SHP77 treated with DMSO at 0.1 percent for 48 hours (cell line): ENCODE data around the gene SKI.
"Not testable (repeated sequence)": the region's sequence is repeated elsewhere in the genome, so short reads cannot be mapped to it uniquely, and the experiment has no call there.

Source experiments
- DNase-seq: peaks from one replicate; lab custom pipeline; 2025; lab: John Stamatoyannopoulos, UW

SKI gene

GRCh38 chr1:2320760-2321667 is 92.9 kb downstream of the SKI start:
- no peak for DNase-seq

DNA sequence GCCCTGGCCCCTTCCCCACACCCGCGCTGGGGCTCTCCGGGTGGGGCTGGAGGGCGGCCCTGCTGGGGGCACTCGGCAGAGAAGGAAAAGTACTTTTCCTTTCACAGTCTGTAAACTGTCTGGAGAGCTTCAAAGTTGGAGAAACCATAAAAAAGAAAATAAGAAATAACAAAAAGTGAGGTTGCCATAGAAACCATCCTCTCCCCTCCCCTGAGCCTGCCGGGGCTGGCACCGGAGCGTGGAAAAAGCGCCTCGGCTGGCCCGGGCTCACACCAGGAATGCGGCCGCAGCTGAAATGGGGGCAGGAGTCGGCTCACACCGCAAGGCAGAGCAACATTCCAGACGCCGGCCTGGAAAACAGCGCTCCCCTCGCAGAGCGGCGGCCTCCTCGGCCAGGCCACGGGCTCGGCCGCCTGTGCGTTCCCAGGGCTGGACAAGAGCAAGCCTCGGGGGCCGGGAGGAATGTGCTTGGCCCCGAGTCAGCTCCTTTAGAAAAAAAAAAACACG is 94.0 kb downstream of the SKI start:
- DNase-seq = no peak

- no peak for DNase-seq
These were observed 94.6 kb downstream of the SKI start for GRCh38 chr1:2322581-2323211.

DNA sequence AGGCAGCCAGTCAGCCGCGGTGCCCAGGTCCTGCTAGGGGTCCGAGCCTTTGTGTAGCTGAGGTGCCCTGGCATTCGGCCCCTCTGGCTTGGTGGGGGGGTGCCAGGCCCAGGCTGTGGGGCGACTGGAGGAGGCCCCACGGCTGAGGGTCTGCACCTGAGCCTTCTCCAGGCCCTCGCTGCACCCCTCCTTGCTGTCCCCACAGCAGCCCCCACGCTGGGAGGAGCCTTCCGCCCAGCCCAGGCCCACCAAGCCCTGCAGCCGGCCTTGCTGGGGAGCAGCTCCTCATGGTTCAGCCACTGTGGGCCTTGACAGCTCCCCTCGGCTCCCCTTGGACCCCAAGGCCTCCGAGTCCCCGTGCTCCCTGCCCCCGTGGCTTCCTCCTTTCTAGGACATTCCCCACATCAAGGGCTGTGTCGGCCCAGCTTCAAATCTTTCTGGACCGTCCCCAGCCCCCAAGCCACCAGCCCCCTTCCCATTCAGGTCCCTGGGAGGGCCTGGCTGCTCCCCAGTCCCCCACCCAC is 95.4 kb downstream of the SKI start:
- DNase-seq = no peak

- DNase-seq = no peak
These were observed 96.6 kb downstream of the SKI start for GRCh38 chr1:2324553-2325366.

DNA sequence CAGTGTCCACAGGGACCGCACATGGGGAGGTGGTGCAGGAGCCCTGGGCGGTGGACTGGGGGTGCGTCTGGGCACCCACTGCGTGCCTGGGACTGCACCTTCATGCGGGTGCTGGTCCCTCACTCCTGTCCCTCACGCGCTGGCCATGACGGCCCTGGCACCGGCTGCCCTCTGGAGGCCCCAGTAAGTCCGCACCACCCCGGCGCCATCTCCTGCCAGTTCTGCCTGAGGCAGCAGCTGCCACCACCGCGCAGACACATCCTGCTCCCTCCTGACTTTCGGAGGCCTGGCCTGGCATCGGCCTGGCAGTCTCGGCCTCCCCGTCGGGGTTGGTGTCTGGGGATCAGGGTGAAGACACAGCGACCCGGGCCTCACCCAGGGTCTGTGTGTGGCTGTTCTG is 98.4 kb downstream of the SKI start:
- no peak for DNase-seq

- DNase-seq = not testable (repeated sequence)
These were observed 99.0 kb downstream of the SKI start for GRCh38 chr1:2327162-2327561.

DNA sequence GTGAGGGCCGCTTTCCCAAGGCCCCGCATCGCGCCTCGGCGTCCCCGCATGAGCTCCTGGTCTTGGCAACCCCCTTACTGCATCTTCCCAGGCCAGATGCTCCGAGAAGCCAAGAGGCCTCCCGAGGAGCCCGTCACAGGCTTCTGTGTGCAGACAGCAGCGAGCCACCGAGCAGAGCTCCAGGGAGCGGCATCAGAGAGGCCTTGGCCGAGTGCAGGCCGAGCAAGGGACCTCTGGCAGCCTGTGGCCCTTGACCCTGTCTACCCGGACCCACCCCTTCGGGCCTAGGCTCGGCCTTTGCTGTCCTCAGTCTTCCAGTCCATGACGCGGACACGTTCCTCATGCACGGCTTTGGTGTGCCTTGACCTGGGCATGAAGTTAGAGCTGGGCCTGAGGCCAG is 99.7 kb downstream of the SKI start:
- no peak for DNase-seq

- DNase-seq = no peak
These were observed 100.7 kb downstream of the SKI start for GRCh38 chr1:2328676-2329455.

DNA sequence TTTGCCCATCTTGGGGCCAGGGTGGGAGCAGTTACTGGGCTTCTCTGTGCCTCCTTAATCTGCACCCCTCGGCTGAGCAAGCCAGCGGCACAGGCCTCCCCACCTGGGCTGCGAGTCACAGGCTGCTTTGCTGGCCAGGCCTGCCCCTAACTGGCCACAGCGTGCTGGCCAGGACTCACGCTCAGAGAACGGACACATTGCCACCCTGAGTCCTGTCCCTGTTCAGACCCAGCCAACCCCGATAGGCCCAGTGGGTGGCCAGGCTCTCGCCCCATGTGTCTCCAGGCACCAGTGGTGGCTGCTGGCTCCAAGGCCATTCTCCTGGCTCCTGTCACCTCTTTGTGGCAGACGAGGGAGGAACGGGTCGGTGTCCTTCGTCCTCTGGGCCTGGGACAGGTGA is 101.9 kb downstream of the SKI start:
- DNase-seq = no peak

- DNase-seq = no peak
These were observed 102.5 kb downstream of the SKI start for GRCh38 chr1:2330519-2331199.

DNA sequence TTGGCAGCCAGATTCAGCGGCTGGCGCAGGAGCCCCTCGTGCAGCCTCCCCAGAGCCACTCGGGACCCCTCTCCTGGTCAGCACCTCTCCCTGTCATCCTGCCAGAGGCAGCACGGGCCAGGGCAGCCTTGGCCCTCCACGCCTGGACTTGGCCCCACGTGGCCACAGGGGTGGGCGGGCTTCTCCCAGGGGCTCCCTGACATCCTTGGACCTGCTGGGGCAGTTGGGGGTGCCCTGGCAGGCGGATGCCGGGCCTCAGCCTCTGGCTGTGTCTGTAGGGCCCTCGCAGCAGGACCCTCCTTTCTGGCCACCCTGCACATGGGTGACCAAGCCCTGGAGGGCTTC is 103.1 kb downstream of the SKI start:
- no peak for DNase-seq

- not testable (repeated sequence) for DNase-seq
These were observed 103.5 kb downstream of the SKI start for GRCh38 chr1:2331580-2331979.

- DNase-seq = no peak
These were observed 106.2 kb downstream of the SKI start for GRCh38 chr1:2334366-2334765.

GRCh38 chr1:2334883-2335534 is 106.9 kb downstream of the SKI start:
- no peak for DNase-seq

DNA sequence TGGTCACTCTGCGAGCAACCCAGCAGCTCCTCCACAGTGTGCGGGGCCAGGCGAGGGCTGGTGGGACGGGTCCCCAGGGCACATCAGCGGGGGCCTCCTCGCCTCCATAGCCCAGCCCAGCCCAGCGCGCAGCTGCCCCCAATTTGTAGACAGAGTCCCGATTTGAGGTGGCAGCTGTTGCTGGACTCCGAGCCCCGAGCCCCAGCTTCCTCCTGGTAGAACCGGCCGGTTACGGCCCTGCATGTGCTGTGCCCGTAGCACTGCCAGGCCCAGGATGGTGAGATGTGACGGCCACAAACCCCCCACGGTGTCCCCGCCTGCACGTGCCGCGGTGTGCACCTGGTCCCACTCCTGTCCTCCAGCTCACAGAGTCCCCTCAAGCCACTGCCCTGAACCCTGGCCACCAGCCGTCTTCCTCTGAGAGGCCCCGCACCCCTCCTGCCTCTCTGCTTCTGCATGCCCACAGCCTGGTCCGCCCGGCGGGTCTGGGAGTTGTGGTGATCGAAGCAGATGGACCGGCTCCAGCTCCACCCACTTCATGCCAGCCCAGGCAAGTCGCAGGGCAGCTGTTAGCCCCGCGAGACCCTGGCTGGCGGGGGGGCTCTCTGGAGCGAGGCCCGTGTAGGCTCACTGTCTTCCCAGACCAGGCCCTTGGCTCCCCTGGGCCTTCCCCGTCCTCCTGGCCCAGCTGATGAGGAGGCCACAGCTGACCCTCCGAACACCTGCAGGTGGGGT is 107.8 kb downstream of the SKI start:
- no peak for DNase-seq

GRCh38 chr1:2336499-2336898 is 108.4 kb downstream of the SKI start:
- DNase-seq = no peak

GRCh38 chr1:2337081-2337480 is 109.0 kb downstream of the SKI start:
- DNase-seq = no peak

- DNase-seq = no peak
These were observed 109.4 kb downstream of the SKI start for GRCh38 chr1:2337501-2337900.
